HG03139 (cell line): ENCODE results near the gene RNF2.
"Not testable (repeated sequence)": the region's sequence is repeated elsewhere in the genome, so short reads cannot be mapped to it uniquely, and the experiment has no call there.

ENCODE experiments used
- ATAC-seq: cut with Tn5 transposase; IDR thresholded peaks from one replicate; pipeline ENCODE4 v1.9.1; 2021; ENCODE audit not compliant: unreplicated experiment

RNF2 gene

GRCh38 chr1:185044981-185045813 lies at the start of gene RNF2:
TSS of gene RNF2 (plus strand) at chr1:185045558. CDS start at chr1:185087554, 41,996 bp downstream.
- peak; percentile 85 for ATAC-seq

GRCh38 chr1:184999974-185000373 lies 45.4 kb upstream of the RNF2 start:
- not testable (repeated sequence) for ATAC-seq

GRCh38 chr1:185001312-185001880 lies 44.0 kb upstream of the RNF2 start:
- ATAC-seq, result not testable (repeated sequence)

GRCh38 chr1:185008838-185009237 lies 36.5 kb upstream of the RNF2 start:
- ATAC-seq, result no peak

GRCh38 chr1:185010361-185010760 lies 35.0 kb upstream of the RNF2 start:
- no peak for ATAC-seq

- no peak for ATAC-seq
Measured at GRCh38 chr1:185014941-185015340, 30.4 kb upstream of the RNF2 start.

GRCh38 chr1:185015631-185016030 lies 29.7 kb upstream of the RNF2 start:
- ATAC-seq, result no peak

GRCh38 chr1:185016880-185017279 lies 28.5 kb upstream of the RNF2 start:
- ATAC-seq, result no peak

GRCh38 chr1:185017338-185017737 lies 28.0 kb upstream of the RNF2 start:
- ATAC-seq, result no peak

- ATAC-seq, result no peak
Measured at GRCh38 chr1:185017966-185018365, 27.4 kb upstream of the RNF2 start.

GRCh38 chr1:185027252-185027882 lies 18.0 kb upstream of the RNF2 start:
- no peak for ATAC-seq

GRCh38 chr1:185033686-185034085 lies 11.7 kb upstream of the RNF2 start:
- ATAC-seq, result no peak

- ATAC-seq, result no peak
Measured at GRCh38 chr1:185035258-185035657, 10.1 kb upstream of the RNF2 start.

- ATAC-seq, result no peak
Measured at GRCh38 chr1:185038813-185039376, 6.5 kb upstream of the RNF2 start.

- no peak for ATAC-seq
Measured at GRCh38 chr1:185039726-185040407, 5.5 kb upstream of the RNF2 start.

GRCh38 chr1:185040408-185040735 lies 5.0 kb upstream of the RNF2 start:
- no peak for ATAC-seq

- no peak for ATAC-seq
Measured at GRCh38 chr1:185041742-185042141, 3.6 kb upstream of the RNF2 start.

GRCh38 chr1:185042737-185043136 lies 2.6 kb upstream of the RNF2 start:
- ATAC-seq, result no peak

GRCh38 chr1:185044387-185044786 lies 971 bp upstream of the RNF2 start:
- no peak for ATAC-seq

GRCh38 chr1:185045814-185046492 lies 595 bp downstream of the RNF2 start:
- ATAC-seq, result peak; percentile 34

- no peak for ATAC-seq
Measured at GRCh38 chr1:185046668-185047067, 1.3 kb downstream of the RNF2 start.
